ENCODE measurements around the gene PRR3. TPM values are rescaled to one million over a fixed set of nuclear protein-coding genes. Genes with fewer than 3 reads are reported as not detected.

PRR3 gene
- total and polyA plus RNA-seq, 2 of the 13 experiments (the other 11 are each of a cell fraction or from before 2014, with no cell fraction given), result 14.6 to 21.2 TPM

GRCh38 chr6:30571075-30571761 is 14.1 kb downstream of the PRR3 start, which contains the start of gene ABCF1 (continued):
- TF ChIP-seq SP1 (IDR thresholded peaks at IDR 0.05) (no peak), SP1 (CRISPR knock-in tag; IDR thresholded peaks at IDR 0.05) (peak; percentile 99), ZBTB21 (CRISPR knock-in tag; IDR thresholded peaks at IDR 0.05) (peak; percentile 61), ELF1 (CRISPR knock-in tag; IDR thresholded peaks at IDR 0.05) (peak; percentile 94), PHB2 (IDR thresholded peaks at IDR 0.05; ENCODE audit: partially characterized antibody) (no peak), KLF11 (CRISPR knock-in tag; IDR thresholded peaks at IDR 0.05) (peak; percentile 95), ISX (CRISPR knock-in tag; conservative IDR thresholded peaks at IDR 0.05) (peak; percentile 79), ZNF775 (CRISPR knock-in tag; IDR thresholded peaks at IDR 0.05; ENCODE audit: borderline replicate concordance) (peak; percentile 44; the same call in 1 of the 2 replicates), HMGXB4 (CRISPR knock-in tag; IDR thresholded peaks at IDR 0.05; ENCODE audit: borderline replicate concordance in 1 of 2, low read depth in 1 of 2) (peak; percentile 72 to 82; a peak in 3 of 4 replicates), ZBTB33 (CRISPR knock-in tag; IDR thresholded peaks at IDR 0.05) (no peak; the same call in 1 of the 2 replicates), RELA (CRISPR knock-in tag; IDR thresholded peaks at IDR 0.05) (peak; percentile 94), ATF6 (CRISPR knock-in tag; conservative IDR thresholded peaks at IDR 0.05) (peak; percentile 61; the same call in 1 of the 2 replicates), TBL1XR1 (IDR thresholded peaks at IDR 0.05; ENCODE audit: borderline replicate concordance, low read length, partially characterized antibody) (peak; percentile 67), TIGD3 (CRISPR knock-in tag; IDR thresholded peaks at IDR 0.05; ENCODE audit: borderline replicate concordance) (peak; percentile 94), SIN3A (IDR thresholded peaks at IDR 0.05; ENCODE audit: borderline replicate concordance, low read depth, low read length) (peak; percentile 94; the same call in 1 of the 2 replicates), ATRX (CRISPR knock-in tag; IDR thresholded peaks at IDR 0.05; ENCODE audit: borderline replicate concordance) (0 out of 2 replicates have a peak, but pooled peaks have one; percentile 28), ZNF639 (CRISPR knock-in tag; conservative IDR thresholded peaks at IDR 0.05) (no peak; the same call in 1 of the 2 replicates), ZNF781 (CRISPR knock-in tag; IDR thresholded peaks at IDR 0.05; ENCODE audit: borderline replicate concordance, not compliant biosample characterization) (peak; percentile 95)
